RWPE1 (cell line): Measurements from ENCODE around the gene SNURF.
"Not testable (repeated sequence)": the region's sequence is repeated elsewhere in the genome, so short reads cannot be mapped to it uniquely, and the experiment has no call there.

Experiments used
- CTCF ChIA-PET: fragments of 350-600 bp; sonication (Branson Sonifier 250); formaldehyde crosslinking; extraction: SDS; loops from one replicate; lab custom pipeline; 2021; lab: Yijun Ruan, JAX
- POLR2A ChIA-PET: fragments of 400-600 bp; formaldehyde crosslinking; extraction: SDS; loops from one replicate; lab custom pipeline; 2020; ENCODE audit warnings: antibody characterized with exemption; ENCODE audit not compliant: low non-redundant PET; lab: Yijun Ruan, JAX
- DNase-seq: peaks from one replicate; pipeline ENCODE4 v3.0.0; 2012; ENCODE audit warnings: low spot score
- H3K27ac ChIP-seq: fragments of 450-650 bp; 2 replicates; pipeline ENCODE4 v1.5.1; 2017
- CTCF ChIP-seq: fragments of 450-650 bp; conservative IDR thresholded peaks from 2 replicates; pipeline ENCODE4 v1.5.1; 2017; ENCODE audit warnings: low read depth, mild to moderate bottlenecking

Gene SNURF

GRCh38 chr15:24971052-24971451 lies 16.3 kb downstream of the SNURF start:
- no peak for DNase-seq
- H3K27ac ChIP-seq = no peak overlapping the region
- CTCF ChIA-PET = no interaction called here
- TF ChIP-seq CTCF = no peak
- POLR2A ChIA-PET = no interaction called here

GRCh38 chr15:24971772-24972171 lies 17.0 kb downstream of the SNURF start:
- DNase-seq = no peak
- ChIA-PET POLR2A (no interaction called here), CTCF (no interaction called here)
- no peak for TF ChIP-seq CTCF
- no peak overlapping the region for H3K27ac ChIP-seq

GRCh38 chr15:24972707-24973106 lies 17.9 kb downstream of the SNURF start:
- DNase-seq, H3K27ac ChIP-seq, POLR2A ChIA-PET, CTCF ChIA-PET: not testable (repeated sequence)

- H3K27ac ChIP-seq = no peak overlapping the region
- no peak for DNase-seq
- no peak for TF ChIP-seq CTCF
- ChIA-PET POLR2A (no interaction called here), CTCF (no interaction called here)
Measured at GRCh38 chr15:24976932-24977331, 22.1 kb downstream of the SNURF start.

GRCh38 chr15:24977686-24978085 lies 22.9 kb downstream of the SNURF start:
- CTCF ChIA-PET = no interaction called here

GRCh38 chr15:24985224-24985623 lies 30.4 kb downstream of the SNURF start:
- CTCF ChIA-PET = no interaction called here
- no peak for TF ChIP-seq CTCF
- DNase-seq = no peak
- no peak overlapping the region for H3K27ac ChIP-seq
- POLR2A ChIA-PET = no interaction called here

More at GRCh38 chr15:24977686-24978085, 22.9 kb downstream of the SNURF start:
- H3K27ac ChIP-seq = no peak overlapping the region
- no peak for DNase-seq
- POLR2A ChIA-PET = no interaction called here
- no peak for TF ChIP-seq CTCF

GRCh38 chr15:24986653-24987052 lies 31.9 kb downstream of the SNURF start:
- CTCF ChIA-PET = no interaction called here
- DNase-seq = no peak
- no peak for TF ChIP-seq CTCF
- POLR2A ChIA-PET = no interaction called here
- no peak overlapping the region for H3K27ac ChIP-seq
